Natural killer cell (primary cell): Measurements from ENCODE around the gene PTPRK. TPM values are rescaled to one million over a fixed set of nuclear protein-coding genes. Genes with fewer than 3 reads are reported as not detected.

Experiments used
- ATAC-seq, 3 donors: fragments of 150-1000 bp in 2 of 3; fragments of 200-7000 bp in 1 of 3; cut with Tn5 transposase; 1 replicate in 1 of 3; 2 replicates in 2 of 3; pipeline ENCODE4 v1.10.0; 2021; ENCODE audit warnings: mild to moderate bottlenecking in 2 of 3, moderate library complexity in 2 of 3
- DNase-seq, 2 donors: peaks; one replicate each; pipeline versions ENCODE4 v3.0.0 to v3.0.0-alpha.2; 2013 to 2021; ENCODE audit warnings: mixed read lengths in 1 of 2
- H3K27ac ChIP-seq: one replicate; pipeline ENCODE4 v1.5.1; 2013; ENCODE audit warnings: mild to moderate bottlenecking, low read length
- H3K27me3 ChIP-seq: one replicate; pipeline ENCODE4 v1.6.1; 2013; ENCODE audit warnings: low read length; ENCODE audit not compliant: control insufficient read depth, insufficient read depth
- H3K36me3 ChIP-seq: one replicate; pipeline ENCODE4 v1.6.1; 2013; ENCODE audit warnings: low read length; ENCODE audit not compliant: control insufficient read depth, insufficient read depth
- H3K4me1 ChIP-seq: one replicate; pipeline ENCODE4 v1.6.1; 2013; ENCODE audit warnings: low read length; ENCODE audit not compliant: control insufficient read depth, insufficient read depth
- H3K4me3 ChIP-seq: one replicate; pipeline ENCODE4 v1.5.1; 2013; ENCODE audit warnings: low read length
- H3K9me3 ChIP-seq: one replicate; pipeline ENCODE4 v1.6.1; 2013; ENCODE audit warnings: low read length; ENCODE audit not compliant: control insufficient read depth, insufficient read depth
- H3K27ac Mint-ChIP-seq, 2 donors: one replicate each; pipeline ENCODE4 v1.8.0; 2022; ENCODE audit warnings: mild to moderate bottlenecking in 2 of 2, mixed read lengths in 2 of 2, moderate library complexity in 1 of 2
- H3K27me3 Mint-ChIP-seq, 2 donors: one replicate each; pipeline ENCODE4 v1.8.0; 2022; ENCODE audit warnings: low read depth in 2 of 2, mixed read lengths in 2 of 2
- H3K36me3 Mint-ChIP-seq: one replicate; pipeline ENCODE4 v1.8.0; 2022; ENCODE audit warnings: mixed read lengths
- H3K4me1 Mint-ChIP-seq, 2 donors: one replicate each; pipeline ENCODE4 v1.8.0; 2022; ENCODE audit warnings: mixed read lengths in 2 of 2
- H3K4me3 Mint-ChIP-seq: one replicate; pipeline ENCODE4 v1.8.0; 2022; ENCODE audit warnings: mild to moderate bottlenecking, moderate library complexity, mixed read lengths
- H3K9me3 Mint-ChIP-seq, 2 donors: one replicate each; pipeline ENCODE4 v1.8.0; 2022; ENCODE audit warnings: mixed read lengths in 2 of 2
- CTCF ChIP-seq: fragments of 200-600 bp; IDR thresholded peaks from one replicate; pipeline ENCODE4 v1.8.0; 2022; ENCODE audit warnings: antibody characterized with exemption
- WGBS: methylation state at CpG from one replicate; pipeline ENCODE4 v1.1.7; 2013; ENCODE audit warnings: missing lambda C conversion rate; ENCODE audit not compliant: insufficient coverage; 5-methylcytosine and 5-hydroxymethylcytosine counted together
- intact Hi-C: fragments of 100-400 bp; cut with micrococcal nuclease; formaldehyde crosslinking; loops from one replicate; pipeline ENCODE4 v1.14.2; 2022
- total RNA-seq, 4 donors: library from RNA; stranded (reverse); fragments of 120-200 nt in 1 of 4; gene quantifications; one replicate each; pipeline versions ENCODE4 v1.2.3 to v1.2.4, GENCODE V29; 2013 to 2022

The PTPRK gene
- total RNA-seq, 3 donors from 2014 or later (not counting 1 experiment from before 2014, with no cell fraction given): 0.14 to 1.2 (median 0.95) TPM

- DNase-seq (no peak), ATAC-seq (no peak)
- Mint-ChIP-seq H3K27me3 (no peaks in the 10 kb centered on the region), H3K9me3 (no peaks in the 10 kb centered on the region), H3K27ac (no peak overlapping the region), H3K36me3 (no peaks in the 10 kb centered on the region), H3K4me3 (no peak overlapping the region), H3K4me1 (no peaks in the 10 kb centered on the region)
- H3K36me3 ChIP-seq: no peaks in the 10 kb centered on the region
- intact Hi-C loops: no loop called here
- no peak overlapping the region for H3K4me3 ChIP-seq
- WGBS: 87% methylated on average over 2 of the region's 2 CpGs
- H3K27ac ChIP-seq: no peak overlapping the region
- H3K4me1 ChIP-seq: no peaks in the 10 kb centered on the region
- no peaks in the 10 kb centered on the region for H3K27me3 ChIP-seq
- no peak for TF ChIP-seq CTCF
- H3K9me3 ChIP-seq: no peaks in the 10 kb centered on the region
Observed at GRCh38 chr6:128465368-128466343, 54.7 kb downstream of the PTPRK start.

- Mint-ChIP-seq H3K9me3 (no peaks in the 10 kb centered on the region), H3K4me3 (no peak overlapping the region), H3K36me3 (no peaks in the 10 kb centered on the region), H3K27ac (no peak overlapping the region), H3K27me3 (no peaks in the 10 kb centered on the region), H3K4me1 (no peaks in the 10 kb centered on the region)
- Histone ChIP-seq H3K4me1 (no peaks in the 10 kb centered on the region), H3K4me3 (no peak overlapping the region), H3K27me3 (no peaks in the 10 kb centered on the region), H3K36me3 (no peaks in the 10 kb centered on the region), H3K9me3 (no peaks in the 10 kb centered on the region), H3K27ac (no peak overlapping the region)
- 86% methylated on average over 1 of the region's 3 CpGs for WGBS
- ATAC-seq (no peak), DNase-seq (no peak)
- no peak for TF ChIP-seq CTCF
- intact Hi-C loops: no loop called here
Observed at GRCh38 chr6:128464790-128465189, 55.6 kb downstream of the PTPRK start.

- Histone ChIP-seq H3K4me1 (no peaks in the 10 kb centered on the region), H3K27ac (no peak overlapping the region), H3K4me3 (no peak overlapping the region), H3K9me3 (no peaks in the 10 kb centered on the region), H3K36me3 (no peaks in the 10 kb centered on the region), H3K27me3 (no peaks in the 10 kb centered on the region)
- DNase-seq: no peak
- intact Hi-C loops: no loop called here
- no peak overlapping the region for H3K4me3 Mint-ChIP-seq
- no peak overlapping the region for H3K27ac Mint-ChIP-seq
- no peak for TF ChIP-seq CTCF
- ATAC-seq: no peak
- no peaks in the 10 kb centered on the region for H3K36me3 Mint-ChIP-seq
- no peaks in the 10 kb centered on the region for H3K9me3 Mint-ChIP-seq
- 96% methylated on average over 7 of the region's 7 CpGs for WGBS
- H3K27me3 Mint-ChIP-seq: no peaks in the 10 kb centered on the region
- no peaks in the 10 kb centered on the region for H3K4me1 Mint-ChIP-seq
Observed at GRCh38 chr6:128463942-128464341, 56.5 kb downstream of the PTPRK start.
